Stimulated activated CD8-positive, alpha-beta memory T cell treated with anti-CD3 and anti-CD28 coated beads, Interleukin-4, amount 100 ng/mL, for 1 hour (primary cell): ENCODE measurements around the gene FOXE1.

Source experiments
- DNase-seq, 2 donors: peaks; one replicate each; pipeline ENCODE4 v3.0.0-alpha.2; 2020; ENCODE audit warnings: low read depth in 2 of 2, low spot score in 1 of 2

Gene FOXE1

GRCh38 chr9:97853056-97853843, at the start of gene FOXE1:
FOXE1 (plus strand) TSS chr9:97853226; CDS start chr9:97853915, 689 bp downstream.
- DNase-seq, result no peak

GRCh38 chr9:97804059-97804365, 49.0 kb upstream of the FOXE1 start:
- DNase-seq, result no peak

GRCh38 chr9:97806721-97807120, 46.3 kb upstream of the FOXE1 start:
- no peak for DNase-seq

GRCh38 chr9:97807681-97808080, 45.3 kb upstream of the FOXE1 start:
- no peak for DNase-seq

- DNase-seq, result no peak
Observed at GRCh38 chr9:97808415-97808814, 44.6 kb upstream of the FOXE1 start.

GRCh38 chr9:97808972-97809371, 44.1 kb upstream of the FOXE1 start:
- no peak for DNase-seq

GRCh38 chr9:97809666-97810344, 43.2 kb upstream of the FOXE1 start:
- no peak for DNase-seq

GRCh38 chr9:97811533-97812246, 41.3 kb upstream of the FOXE1 start:
- no peak for DNase-seq

GRCh38 chr9:97812247-97812543, 40.8 kb upstream of the FOXE1 start:
- DNase-seq, result no peak

GRCh38 chr9:97813072-97813471, 40.0 kb upstream of the FOXE1 start:
- DNase-seq, result no peak

GRCh38 chr9:97819735-97820134, 33.3 kb upstream of the FOXE1 start:
- no peak for DNase-seq

- DNase-seq, result no peak
Observed at GRCh38 chr9:97820373-97820772, 32.7 kb upstream of the FOXE1 start.

- no peak for DNase-seq
Observed at GRCh38 chr9:97830884-97831829, 21.9 kb upstream of the FOXE1 start.

- DNase-seq, result no peak
Observed at GRCh38 chr9:97831843-97832636, 21.0 kb upstream of the FOXE1 start.

- DNase-seq, result no peak
Observed at GRCh38 chr9:97840521-97840920, 12.5 kb upstream of the FOXE1 start.

- DNase-seq, result no peak
Observed at GRCh38 chr9:97842960-97843359, 10.1 kb upstream of the FOXE1 start.

- DNase-seq, result no peak
Observed at GRCh38 chr9:97845130-97845529, 7.9 kb upstream of the FOXE1 start.

GRCh38 chr9:97845763-97846162, 7.3 kb upstream of the FOXE1 start:
- no peak for DNase-seq

GRCh38 chr9:97846347-97846746, 6.7 kb upstream of the FOXE1 start:
- DNase-seq, result no peak

- no peak for DNase-seq
Observed at GRCh38 chr9:97847474-97848214, 5.4 kb upstream of the FOXE1 start.
